Esophagus squamous epithelium (tissue), 5 donors: ENCODE data around the gene ADCY6. TPM values are rescaled to one million over a fixed set of nuclear protein-coding genes. Genes with fewer than 3 reads are reported as not detected.

Source experiments
- DNase-seq: peaks from one replicate; lab custom pipeline; 2025; lab: John Stamatoyannopoulos, UW
- H3K27ac ChIP-seq, 4 donors: fragments of 200-600 bp; sonication (generic); one replicate each; pipeline ENCODE4 v1.5.1; 2016 to 2019; ENCODE audit warnings: mild to moderate bottlenecking in 1 of 4
- H3K27me3 ChIP-seq, 4 donors: fragments of 200-600 bp; sonication (generic); 1 replicate in 3 of 4; 2 replicates in 1 of 4; pipeline versions ENCODE4 v1.5.1 to v1.6.0; 2017 to 2021; ENCODE audit warnings: antibody characterized with exemption in 1 of 4
- H3K36me3 ChIP-seq, 3 donors: fragments of 200-600 bp; sonication (generic); one replicate each; pipeline ENCODE4 v1.5.1; 2016 to 2019
- H3K4me1 ChIP-seq, 3 donors: fragments of 200-600 bp; sonication (generic); one replicate each; pipeline ENCODE4 v1.5.1; 2017 to 2019
- H3K4me3 ChIP-seq, 4 donors: fragments of 200-600 bp; sonication (generic); 1 replicate in 3 of 4; 2 replicates in 1 of 4; pipeline ENCODE4 v1.5.1; 2016 to 2019; ENCODE audit warnings: mild to moderate bottlenecking in 2 of 4, moderate library complexity in 1 of 4
- H3K9me3 ChIP-seq, 3 donors: fragments of 200-600 bp; sonication (generic); one replicate each; pipeline ENCODE4 v1.5.1; 2016 to 2019
- POLR2A ChIP-seq, 4 donors: fragments of 450-650 bp; IDR thresholded peaks; one replicate each; pipeline ENCODE4 v1.6.1; 2017; ENCODE audit warnings: antibody characterized with exemption in 4 of 4, mild to moderate bottlenecking in 4 of 4, moderate library complexity in 3 of 4
- WGBS, 2 donors: methylation state at CpG; one replicate each; pipeline ENCODE4 v1.1.5; 2018; 5-methylcytosine and 5-hydroxymethylcytosine counted together
- intact Hi-C: fragments of 100-400 bp; cut with DNase I; formaldehyde crosslinking; loops from one replicate; pipeline ENCODE4 v1.15.0; 2022
- total RNA-seq, 4 donors: library from RNA; depleted of rRNA; stranded (reverse); fragments of >200 nt; gene quantifications; one replicate each; pipeline ENCODE4 v1.1.0, GENCODE V29; 2016
- TF ChIP-seq, protein P1 (sequence below), 6 experiments: fragments of 450-650 bp in 4 of 6; fragments of 200-600 bp in 2 of 6; sonication (generic) in 2 of 6; IDR thresholded peaks; one replicate each; pipeline ENCODE4 v1.5.1; 2016 to 2019; ENCODE audit warnings: antibody characterized with exemption in 6 of 6, mild to moderate bottlenecking in 4 of 6, moderate library complexity in 4 of 6
- donor health status: DM: yes; HTN: yes; CAD: no.

The ADCY6 gene
- total RNA-seq, result 10 to 100 TPM; 11.5 to 14.7 (median 13.9) TPM

DNA sequence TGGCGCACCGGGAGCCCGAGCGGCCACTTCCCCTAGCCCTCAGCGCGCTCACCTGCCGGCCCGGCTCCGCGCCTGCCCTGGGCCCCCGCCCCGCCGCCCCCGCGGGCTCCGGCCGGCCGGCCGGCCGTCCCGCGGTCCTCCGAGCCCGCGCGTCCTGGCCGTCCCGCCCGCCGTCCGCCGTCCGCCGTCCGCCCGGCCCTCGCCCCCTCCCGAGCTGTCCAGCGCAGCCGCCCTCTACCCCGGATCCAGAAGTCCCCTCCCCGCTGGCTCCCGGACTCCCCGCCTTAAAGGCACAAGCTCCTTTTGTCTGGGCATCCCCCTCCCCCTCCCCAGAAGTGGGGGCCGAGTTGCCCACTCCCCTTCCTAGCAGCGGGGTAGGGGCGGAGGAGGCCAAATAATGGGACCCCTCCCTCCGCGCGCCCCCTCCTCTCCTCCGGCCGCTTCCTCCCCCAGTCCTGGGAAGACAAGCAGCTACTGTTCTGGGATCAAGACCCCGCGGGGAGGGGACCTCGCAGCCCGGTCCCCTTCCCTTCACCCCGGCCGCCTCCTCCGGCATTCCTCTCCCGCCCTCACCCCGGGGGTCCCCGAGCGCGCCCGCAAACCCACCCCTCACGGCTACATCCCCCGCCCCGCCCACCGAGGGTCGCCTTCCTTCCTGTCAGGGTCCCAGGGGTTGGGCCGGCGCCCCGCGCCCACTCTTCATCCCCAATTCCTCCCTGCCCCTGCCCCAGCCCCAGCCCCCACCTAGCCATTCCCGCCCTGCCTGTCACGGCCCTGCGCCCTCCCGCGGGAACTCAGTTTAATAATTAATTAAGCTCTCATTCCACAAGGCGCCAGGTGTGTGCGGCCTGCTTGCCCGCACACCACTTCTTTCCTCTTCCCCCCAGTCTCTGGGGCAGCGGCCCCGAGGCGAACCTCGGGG lies at the start of gene ADCY6:
ADCY6 (minus strand) TSS at position 236 of the 922 bp plus-strand sequence. CDS start 5,655 bp downstream, outside the sequence.
- 0% methylated on average over 6 to 8 of the region's 86 CpGs for WGBS, 2 donors
- H3K36me3 ChIP-seq, result no peaks in the 10 kb centered on the region
- TF ChIP-seq POLR2A (IDR thresholded peaks at IDR 0.05), result peak in 1 of 4 donors; percentile 18
- TF ChIP-seq, protein P1, sequence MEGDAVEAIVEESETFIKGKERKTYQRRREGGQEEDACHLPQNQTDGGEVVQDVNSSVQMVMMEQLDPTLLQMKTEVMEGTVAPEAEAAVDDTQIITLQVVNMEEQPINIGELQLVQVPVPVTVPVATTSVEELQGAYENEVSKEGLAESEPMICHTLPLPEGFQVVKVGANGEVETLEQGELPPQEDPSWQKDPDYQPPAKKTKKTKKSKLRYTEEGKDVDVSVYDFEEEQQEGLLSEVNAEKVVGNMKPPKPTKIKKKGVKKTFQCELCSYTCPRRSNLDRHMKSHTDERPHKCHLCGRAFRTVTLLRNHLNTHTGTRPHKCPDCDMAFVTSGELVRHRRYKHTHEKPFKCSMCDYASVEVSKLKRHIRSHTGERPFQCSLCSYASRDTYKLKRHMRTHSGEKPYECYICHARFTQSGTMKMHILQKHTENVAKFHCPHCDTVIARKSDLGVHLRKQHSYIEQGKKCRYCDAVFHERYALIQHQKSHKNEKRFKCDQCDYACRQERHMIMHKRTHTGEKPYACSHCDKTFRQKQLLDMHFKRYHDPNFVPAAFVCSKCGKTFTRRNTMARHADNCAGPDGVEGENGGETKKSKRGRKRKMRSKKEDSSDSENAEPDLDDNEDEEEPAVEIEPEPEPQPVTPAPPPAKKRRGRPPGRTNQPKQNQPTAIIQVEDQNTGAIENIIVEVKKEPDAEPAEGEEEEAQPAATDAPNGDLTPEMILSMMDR (IDR thresholded peaks at IDR 0.05), result no peak
- H3K4me1 ChIP-seq, result peaks cover 17 to 46% (median 21%) of the 10 kb centered on the region in 3 donors
- DNase-seq, result no peak
- intact Hi-C loops, result no loop called here
- peak within 1 kb of the TSS; percentile 79 to 92 (median 87) for H3K4me3 ChIP-seq
- peak within 1 kb of the TSS; percentile 90 to 92 (median 91) for H3K27ac ChIP-seq
- no peaks in the 10 kb centered on the region for H3K9me3 ChIP-seq
- H3K27me3 ChIP-seq, result no peaks in the 10 kb centered on the region

- Histone ChIP-seq H3K27ac (no peak overlapping the region), H3K9me3 (no peaks in the 10 kb centered on the region), H3K36me3 (peaks cover 38 to 93% (median 69%) of the 10 kb centered on the region in 3 donors), H3K4me3 (no peak overlapping the region), H3K27me3 (no peaks in the 10 kb centered on the region), H3K4me1 (no peaks in the 10 kb centered on the region)
- intact Hi-C loops, result no loop called here
- DNase-seq, result no peak
- TF ChIP-seq, protein P1 (IDR thresholded peaks at IDR 0.05), result no peak
- TF ChIP-seq POLR2A (IDR thresholded peaks at IDR 0.05), result no peak
- 89 to 90% methylated on average over 4 of the region's 4 CpGs for WGBS, 2 donors
Observed at GRCh38 chr12:48838048-48838447, 49.2 kb upstream of the ADCY6 start.

GRCh38 chr12:48832321-48833060 lies 43.6 kb upstream of the ADCY6 start:
- Histone ChIP-seq H3K4me3 (no peak overlapping the region), H3K36me3 (peaks cover 50 to 100% (median 82%) of the 10 kb centered on the region in 3 donors)
- intact Hi-C loops, result no loop called here

DNA sequence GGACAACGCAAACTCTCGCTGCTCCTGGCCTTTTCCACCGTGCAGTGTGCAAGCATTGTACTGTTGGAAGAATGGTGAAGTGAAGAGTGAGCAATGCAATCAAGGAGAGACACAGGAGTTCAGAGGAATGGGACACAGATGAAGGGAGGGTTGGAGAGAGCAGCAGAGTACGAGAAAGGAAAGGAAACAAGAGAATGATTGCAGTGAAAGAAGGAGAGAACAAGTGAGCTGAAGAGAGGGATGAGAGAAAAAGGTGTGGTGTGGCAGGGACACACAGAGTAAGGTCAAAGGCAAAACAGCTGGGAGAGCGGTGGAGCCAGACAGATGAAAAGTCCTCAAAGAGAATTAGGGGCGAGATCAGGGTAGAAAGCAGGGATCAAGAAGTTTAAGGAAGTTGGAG lies 42.4 kb upstream of the ADCY6 start:
- TF ChIP-seq, protein P1 (IDR thresholded peaks at IDR 0.05), result no peak
- no peak for TF ChIP-seq POLR2A (IDR thresholded peaks at IDR 0.05)
- no peak for DNase-seq
- Histone ChIP-seq H3K4me1 (no peaks in the 10 kb centered on the region), H3K9me3 (no peaks in the 10 kb centered on the region), H3K4me3 (no peak overlapping the region), H3K27ac (no peak overlapping the region), H3K36me3 (peaks cover 39 to 100% (median 70%) of the 10 kb centered on the region in 3 donors), H3K27me3 (no peaks in the 10 kb centered on the region)
- 77 to 86% methylated on average over 6 of the region's 6 CpGs for WGBS, 2 donors
- intact Hi-C loops, result no loop called here

More at GRCh38 chr12:48832321-48833060, 43.6 kb upstream of the ADCY6 start:
- Histone ChIP-seq H3K27me3 (no peaks in the 10 kb centered on the region), H3K9me3 (no peaks in the 10 kb centered on the region), H3K4me1 (no peaks in the 10 kb centered on the region), H3K27ac (no peak overlapping the region)
- WGBS, 2 donors, result 88 to 96% methylated on average over 9 to 12 of the region's 12 CpGs
- TF ChIP-seq, protein P1 (IDR thresholded peaks at IDR 0.05), result no peak
- no peak for TF ChIP-seq POLR2A (IDR thresholded peaks at IDR 0.05)
- no peak for DNase-seq
